HPDE6-E6E7 (cell line): ENCODE measurements around the gene SELENOH.
A peak's percentile ranks its signal among the peaks of the same experiment; 100 is the strongest.

Experiments used
- DNase-seq: peaks from one replicate; pipeline ENCODE4 v3.0.0; 2011; ENCODE audit warnings: missing footprints; ENCODE audit errors: extremely low spot score

SELENOH gene

DNA sequence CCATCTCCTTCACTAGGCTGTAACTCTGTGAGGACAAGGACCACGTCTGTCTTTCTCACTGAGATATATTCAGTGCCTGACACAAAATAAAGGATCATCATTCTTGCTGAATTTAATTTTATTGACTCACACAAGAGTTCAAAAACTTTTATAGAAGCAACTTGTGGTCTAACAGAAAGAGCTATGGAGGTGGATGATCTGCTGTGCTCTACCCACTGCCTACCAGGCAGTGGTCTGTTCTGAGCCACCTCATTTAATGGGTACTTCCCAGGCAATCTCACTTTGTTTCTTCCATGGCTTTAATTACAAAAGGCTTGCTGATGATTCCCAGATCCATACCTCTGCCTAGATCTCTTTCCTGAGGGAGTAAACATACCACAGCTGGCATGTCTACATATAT lies 5.6 kb downstream of the SELENOH start:
- DNase-seq, result no peak

- no peak for DNase-seq
Measured at GRCh38 chr11:57751176-57751575, 9.9 kb downstream of the SELENOH start.

- peak; percentile 49 for DNase-seq
Measured at GRCh38 chr11:57751676-57752253, 10.5 kb downstream of the SELENOH start, which contains the start of gene BTBD18. TSS of gene BTBD18 (minus strand) at chr11:57751819. CDS start at chr11:57751188, 631 bp downstream.

- no peak for DNase-seq
Measured at GRCh38 chr11:57752954-57753353, 11.7 kb downstream of the SELENOH start.

DNA sequence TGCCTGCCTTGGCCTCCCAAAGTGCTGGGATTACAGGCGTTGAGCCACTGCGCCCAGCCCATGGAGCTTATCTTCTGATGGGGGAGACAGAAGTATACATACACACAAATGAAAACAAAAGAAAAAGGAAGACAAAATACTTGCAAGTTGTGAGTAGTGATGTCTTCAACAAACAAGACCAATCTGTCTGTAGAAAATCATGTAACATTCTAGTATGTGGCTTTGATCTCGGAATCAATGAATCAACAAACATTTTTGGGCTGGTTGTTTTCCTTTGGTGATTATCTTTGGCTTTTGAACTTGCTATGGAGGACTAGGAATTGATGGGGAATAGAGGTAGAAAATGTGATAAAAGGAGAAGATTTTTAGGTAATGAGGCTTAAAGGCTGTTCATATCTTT lies 16.9 kb downstream of the SELENOH start:
- no peak for DNase-seq

GRCh38 chr11:57761301-57762234 lies 20.3 kb downstream of the SELENOH start, which contains the start of gene CTNND1:
TSS of gene CTNND1 (plus strand) at chr11:57761802. CDS start at chr11:57791479, 29,677 bp downstream.
- peak; percentile 96 for DNase-seq

GRCh38 chr11:57762235-57762861 lies 21.1 kb downstream of the SELENOH start:
- DNase-seq, result no peak

DNA sequence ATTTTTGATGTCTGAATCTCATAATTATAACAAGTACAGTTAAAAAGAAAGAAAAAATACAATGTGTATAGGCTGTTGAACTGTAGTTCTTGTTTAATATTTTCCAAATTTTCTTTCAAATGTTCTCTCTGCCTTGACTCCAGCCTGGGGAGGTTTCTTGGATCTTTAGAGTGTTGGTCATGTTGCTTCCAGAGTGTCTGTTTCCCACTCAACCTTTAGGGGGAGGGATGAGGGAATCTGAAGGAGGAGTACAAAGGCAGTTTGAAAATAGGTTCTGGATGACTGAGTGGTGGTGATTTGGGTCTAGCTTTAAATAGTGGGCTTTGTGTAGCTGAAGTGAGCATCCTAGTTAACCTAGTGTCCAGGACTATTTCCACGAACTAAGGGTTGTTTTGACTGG lies 22.3 kb downstream of the SELENOH start:
- DNase-seq, result peak; percentile 26

DNA sequence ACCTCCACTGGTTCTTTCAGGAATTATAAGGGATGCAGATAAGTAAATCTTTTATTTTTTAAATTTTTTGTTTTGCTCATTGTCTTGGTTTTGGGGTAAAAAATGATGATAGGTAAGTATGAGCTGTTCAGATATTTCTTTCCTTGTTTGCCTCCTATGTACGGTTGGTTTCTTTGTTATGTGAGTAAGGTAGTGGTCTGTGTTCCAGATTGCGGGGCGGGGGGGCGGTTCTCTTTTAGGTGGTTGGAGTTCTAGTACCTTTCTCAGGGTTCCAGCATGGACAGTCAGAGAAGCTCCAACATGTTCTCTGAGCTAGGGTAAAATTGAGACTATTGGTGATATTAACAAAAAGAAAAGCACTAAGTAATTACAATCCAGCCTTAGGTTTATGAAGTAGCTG lies 22.7 kb downstream of the SELENOH start:
- no peak for DNase-seq

GRCh38 chr11:57764566-57764965 lies 23.3 kb downstream of the SELENOH start:
- DNase-seq, result no peak

DNA sequence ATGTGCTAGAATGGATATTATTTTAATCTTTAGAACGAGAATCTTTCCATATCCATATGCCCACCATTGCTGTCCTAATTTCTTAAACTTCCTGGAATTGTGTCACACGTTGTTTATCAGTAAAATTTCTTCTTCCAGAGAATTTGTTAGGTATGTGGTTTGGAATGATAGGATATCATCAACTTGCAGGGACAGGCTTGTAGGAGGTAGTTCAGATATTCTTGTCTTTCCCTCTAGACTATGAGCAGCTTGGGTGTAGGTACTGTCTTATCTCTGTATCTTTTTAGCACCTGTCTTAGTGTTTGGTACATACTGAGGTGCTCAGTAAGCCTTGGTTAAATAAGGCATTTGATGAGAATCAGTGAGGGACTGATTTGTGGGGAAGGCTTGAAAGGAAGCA lies 23.7 kb downstream of the SELENOH start:
- no peak for DNase-seq

DNA sequence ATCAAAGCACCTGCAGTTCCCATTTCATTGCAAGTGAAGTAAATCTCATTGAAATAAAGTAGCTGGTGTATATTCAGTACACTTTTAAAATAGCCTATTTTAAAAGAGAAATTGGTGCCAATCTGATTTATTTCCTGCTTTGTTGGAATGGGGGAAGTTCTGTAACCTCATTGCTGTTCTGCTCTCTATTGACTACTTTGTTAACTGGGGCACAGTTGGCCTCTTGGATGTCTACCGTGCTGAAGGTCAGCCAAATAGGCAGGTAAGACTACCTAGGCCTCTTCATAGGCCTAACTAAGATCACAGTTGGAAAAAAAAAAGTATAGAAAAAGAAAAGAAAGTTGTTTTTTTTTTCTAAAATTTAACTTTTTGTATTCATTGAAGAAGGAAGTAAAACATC lies 29.5 kb downstream of the SELENOH start:
- DNase-seq, result no peak

DNA sequence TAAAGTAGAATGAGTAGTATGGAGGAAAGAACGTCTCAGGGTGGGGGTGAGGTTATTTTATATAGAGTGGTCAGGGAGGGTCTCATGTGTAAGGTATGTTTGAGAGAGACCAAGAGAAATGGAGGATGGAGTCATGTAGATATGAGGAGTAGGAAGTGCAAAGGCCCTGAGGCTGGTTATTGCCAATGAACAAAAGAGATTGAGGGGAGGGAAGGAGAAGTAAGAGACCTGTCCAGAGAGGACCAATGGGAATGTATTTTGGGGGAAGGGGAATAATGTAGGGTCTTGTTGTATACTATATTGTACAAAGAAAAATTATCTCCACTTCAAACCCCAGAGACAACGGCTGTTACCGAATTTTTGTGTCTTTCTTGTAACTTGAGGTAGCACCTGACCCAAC lies 30.1 kb downstream of the SELENOH start:
- no peak for DNase-seq

- DNase-seq, result no peak
Measured at GRCh38 chr11:57772562-57772961, 31.3 kb downstream of the SELENOH start.

DNA sequence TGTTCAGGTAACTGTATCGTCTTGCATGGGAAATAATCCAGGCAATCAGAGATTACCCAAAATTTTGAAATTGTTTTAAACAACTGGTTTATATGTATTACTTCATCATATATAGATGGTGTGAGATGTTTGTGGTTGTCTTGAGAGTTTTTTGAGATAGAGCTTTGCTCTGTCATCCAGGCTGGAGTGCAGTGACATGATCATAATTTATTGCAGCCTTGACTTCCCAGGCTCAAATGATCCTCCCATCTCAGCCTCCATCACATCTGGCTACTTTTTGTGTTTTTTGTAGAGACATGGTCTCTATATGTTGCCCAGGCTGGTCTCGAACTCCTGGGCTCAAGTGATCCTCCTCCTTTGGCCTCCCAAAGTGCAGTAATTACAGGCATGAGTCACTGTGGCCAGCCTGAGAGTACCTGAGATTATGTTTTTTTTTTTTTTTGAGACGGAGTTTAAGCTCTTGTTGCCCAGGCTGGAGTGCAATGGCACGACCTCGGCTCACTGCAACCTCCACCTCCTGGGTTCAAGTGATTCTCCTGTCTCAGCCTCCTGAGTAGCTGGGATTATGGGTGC lies 31.8 kb downstream of the SELENOH start:
- DNase-seq, result no peak

DNA sequence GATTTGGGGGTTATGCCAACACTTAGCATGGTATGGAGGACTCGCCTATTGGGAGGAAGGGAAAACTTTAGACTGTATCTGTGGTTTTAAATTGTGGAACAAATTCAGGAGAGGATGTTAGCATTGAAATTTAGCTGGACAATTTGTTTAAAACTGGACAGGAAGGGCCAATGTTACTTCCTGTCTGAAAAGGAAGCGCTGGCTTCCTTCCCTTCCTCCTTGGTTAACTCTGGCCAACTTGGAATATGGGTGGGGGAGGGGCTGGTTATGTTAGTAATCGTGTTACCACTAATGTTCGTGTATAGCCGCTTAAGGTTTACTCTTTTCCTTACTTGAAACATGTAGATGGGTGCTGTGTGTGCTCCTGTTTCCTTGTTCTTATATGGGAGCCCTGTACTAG lies 34.2 kb downstream of the SELENOH start:
- no peak for DNase-seq

- DNase-seq, result no peak
Measured at GRCh38 chr11:57776031-57776521, 34.8 kb downstream of the SELENOH start.

DNA sequence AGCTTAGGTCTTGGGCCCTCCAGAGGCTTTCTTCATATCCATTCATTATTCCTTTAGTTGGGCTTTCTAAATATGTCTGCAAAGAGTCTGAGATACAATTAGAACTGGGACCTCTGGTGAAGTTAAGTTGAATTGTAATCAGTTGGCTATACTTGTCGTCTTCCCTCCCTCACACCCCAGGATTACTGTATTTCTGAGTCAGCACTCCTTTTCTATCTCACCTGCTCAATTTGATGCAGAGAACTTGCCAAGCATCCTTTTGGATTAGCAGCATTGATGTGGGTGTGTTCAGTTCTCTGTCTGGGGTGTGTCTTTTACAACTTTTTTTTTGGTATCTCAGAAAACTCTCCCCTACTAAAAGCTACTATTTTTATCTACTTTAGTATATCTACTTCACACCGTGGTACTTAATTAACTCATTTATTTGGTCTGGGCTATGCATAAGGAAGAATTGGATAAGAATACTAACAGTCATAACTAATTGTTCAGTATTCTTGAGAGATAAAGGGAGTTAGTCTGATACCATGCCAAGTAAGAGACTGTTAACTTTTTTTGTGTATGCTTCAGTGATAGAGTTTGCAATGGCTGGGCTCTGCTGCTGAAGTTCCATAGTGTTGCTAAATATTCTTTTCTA lies 35.4 kb downstream of the SELENOH start:
- DNase-seq, result no peak

- no peak for DNase-seq
Measured at GRCh38 chr11:57777969-57778317, 36.7 kb downstream of the SELENOH start.

- no peak for DNase-seq
Measured at GRCh38 chr11:57778318-57779037, 37.2 kb downstream of the SELENOH start.

DNA sequence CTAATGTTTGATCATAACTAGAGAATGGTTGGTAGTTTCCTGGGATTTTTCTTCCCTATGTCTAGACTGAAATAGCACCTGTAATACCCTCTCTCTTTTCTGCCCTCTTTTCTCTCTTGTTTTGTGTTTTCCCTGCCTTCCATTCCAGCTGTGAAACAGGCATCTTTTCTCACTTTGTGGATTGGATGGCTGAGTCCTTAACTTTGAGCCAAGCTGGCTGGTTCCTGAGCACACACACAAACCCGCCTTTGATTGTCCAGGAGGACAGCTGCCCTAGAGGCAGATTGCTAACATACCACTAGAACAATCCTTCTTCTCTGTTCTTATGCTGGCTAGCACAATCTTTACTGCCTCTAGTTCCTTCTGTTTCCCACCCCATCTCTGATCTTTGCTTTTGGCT lies 38.0 kb downstream of the SELENOH start:
- DNase-seq, result no peak
